Neural progenitor cell (in vitro differentiated cells): ENCODE results near the gene KIF11. TPM values are rescaled to one million over a fixed set of nuclear protein-coding genes. Genes with fewer than 3 reads are reported as not detected.

Experiments
- DNase-seq: peaks from one replicate; pipeline ENCODE4 v3.0.0-alpha.2; 2016; ENCODE audit warnings: low spot score
- H2AFZ ChIP-seq: fragments of 200-600 bp; sonication (generic); replicated peaks from 2 replicates; pipeline ENCODE4 v1.6.1; 2016; ENCODE audit warnings: antibody characterized with exemption
- H3F3A ChIP-seq: fragments of 200-600 bp; sonication (generic); 2 replicates; pipeline ENCODE4 v1.6.1; 2016; ENCODE audit warnings: antibody characterized with exemption, low read depth
- H3K27ac ChIP-seq: fragments of 200-600 bp; sonication (generic); 2 replicates; pipeline ENCODE4 v1.5.1; 2016; ENCODE audit warnings: mild to moderate bottlenecking
- H3K27me3 ChIP-seq: fragments of 200-600 bp; sonication (generic); 2 replicates; pipeline ENCODE4 v1.6.1; 2016; ENCODE audit warnings: mild to moderate bottlenecking, moderate library complexity
- H3K36me3 ChIP-seq: fragments of 200-600 bp; sonication (generic); 2 replicates; pipeline ENCODE4 v1.5.1; 2016
- H3K4me1 ChIP-seq: fragments of 200-600 bp; sonication (generic); 2 replicates; pipeline ENCODE4 v1.6.1; 2016; ENCODE audit warnings: mixed run types
- H3K4me2 ChIP-seq: fragments of 200-600 bp; sonication (generic); 2 replicates; pipeline ENCODE4 v1.6.1; 2016
- H3K4me3 ChIP-seq: fragments of 200-600 bp; sonication (generic); 2 replicates; pipeline ENCODE4 v1.5.1; 2016
- H3K79me2 ChIP-seq: fragments of 200-600 bp; sonication (generic); 2 replicates; pipeline ENCODE4 v1.6.1; 2016; ENCODE audit warnings: low read depth
- H3K9ac ChIP-seq: fragments of 200-600 bp; sonication (generic); 2 replicates; pipeline ENCODE4 v1.6.1; 2016
- H3K9me3 ChIP-seq: fragments of 200-600 bp; sonication (generic); 2 replicates; pipeline ENCODE4 v1.5.1; 2016; ENCODE audit warnings: low read depth
- H4K20me1 ChIP-seq: fragments of 200-600 bp; sonication (generic); 2 replicates; pipeline ENCODE4 v1.6.1; 2016; ENCODE audit warnings: low read depth
- H3K27ac Mint-ChIP-seq: 3 replicates; pipeline ENCODE4 v1.8.0; 2021; ENCODE audit warnings: mixed read lengths
- H3K27me3 Mint-ChIP-seq: 2 replicates; pipeline ENCODE4 v1.8.0; 2022; ENCODE audit warnings: low read depth, mild to moderate bottlenecking, inconsistent platforms, moderate library complexity, mixed read lengths; ENCODE audit not compliant: insufficient read depth
- H3K36me3 Mint-ChIP-seq: 3 replicates; pipeline ENCODE4 v1.8.0; 2021; ENCODE audit warnings: mixed read lengths
- H3K4me1 Mint-ChIP-seq: 3 replicates; pipeline ENCODE4 v1.8.0; 2021; ENCODE audit warnings: mixed read lengths
- H3K4me3 Mint-ChIP-seq: 3 replicates; pipeline ENCODE4 v1.8.0; 2021; ENCODE audit warnings: mild to moderate bottlenecking, moderate library complexity, mixed read lengths
- H3K9me3 Mint-ChIP-seq: 3 replicates; pipeline ENCODE4 v1.8.0; 2020; ENCODE audit warnings: mixed read lengths
- CTCF ChIP-seq: fragments of 200-600 bp; sonication (generic); IDR thresholded peaks from 2 replicates; pipeline ENCODE4 v1.5.1; 2017; ENCODE audit warnings: antibody characterized with exemption, mild to moderate bottlenecking
- EZH2 ChIP-seq: fragments of 200-600 bp; sonication (generic); IDR thresholded peaks from 2 replicates; pipeline ENCODE4 v1.6.1; 2017; ENCODE audit warnings: antibody characterized with exemption, mild to moderate bottlenecking, moderate library complexity
- EZH2phosphoT487 ChIP-seq: fragments of 200-600 bp; sonication (generic); IDR thresholded peaks from 2 replicates; pipeline ENCODE4 v1.6.1; 2017; ENCODE audit warnings: antibody characterized with exemption
- total RNA-seq: library from RNA; depleted of rRNA; stranded (reverse); fragments of >200 nt; gene quantifications from 2 replicates; pipeline ENCODE4 v1.2.3, GENCODE V29; 2015; ENCODE audit warnings: low replicate concordance

Gene KIF11
- total RNA-seq, 1 donor from 2014 or later: 128 TPM

GRCh38 chr10:92693534-92693893, 100.6 kb downstream of the KIF11 start:
- TF ChIP-seq CTCF (no peak), EZH2 (no peak), EZH2phosphoT487 (no peak)
- Histone ChIP-seq H3K36me3 (no peaks in the 10 kb centered on the region), H3K79me2 (no peaks in the 10 kb centered on the region), H3K4me2 (no peak overlapping the region), H3K4me1 (peaks cover 8% of the 10 kb centered on the region), H3K9me3 (no peaks in the 10 kb centered on the region), H3K27me3 (peaks cover 100% of the 10 kb centered on the region), H3K27ac (no peak overlapping the region), H2AFZ (no peak overlapping the region), H3K9ac (no peak overlapping the region), H3F3A (peaks cover 44% of the 10 kb centered on the region), H4K20me1 (peaks cover 67% of the 10 kb centered on the region), H3K4me3 (no peak overlapping the region)
- peaks cover 84% of the 10 kb centered on the region for H3K27me3 Mint-ChIP-seq
- no peak for DNase-seq
- no peak overlapping the region for H3K4me3 Mint-ChIP-seq
- H3K27ac Mint-ChIP-seq: no peak overlapping the region
- no peaks in the 10 kb centered on the region for H3K36me3 Mint-ChIP-seq
- peaks cover 20% of the 10 kb centered on the region for H3K4me1 Mint-ChIP-seq
- peaks cover 4% of the 10 kb centered on the region for H3K9me3 Mint-ChIP-seq

- Histone ChIP-seq H3K79me2 (no peaks in the 10 kb centered on the region), H3K9ac (no peak overlapping the region), H2AFZ (no peak overlapping the region), H3K36me3 (no peaks in the 10 kb centered on the region), H3K9me3 (no peaks in the 10 kb centered on the region), H3K4me2 (peak overlapping the region; percentile 74), H3K4me3 (peak overlapping the region; percentile 40), H3F3A (peaks cover 25% of the 10 kb centered on the region), H3K27ac (no peak overlapping the region), H4K20me1 (peaks cover 48% of the 10 kb centered on the region), H3K4me1 (peaks cover 8% of the 10 kb centered on the region), H3K27me3 (peaks cover 100% of the 10 kb centered on the region)
- peaks cover 18% of the 10 kb centered on the region for H3K4me1 Mint-ChIP-seq
- H3K27me3 Mint-ChIP-seq: peaks cover 80% of the 10 kb centered on the region
- peak overlapping the region; percentile 60 for H3K4me3 Mint-ChIP-seq
- no peaks in the 10 kb centered on the region for H3K36me3 Mint-ChIP-seq
- TF ChIP-seq EZH2 (peak; percentile 83), EZH2phosphoT487 (peak; percentile 86), CTCF (no peak)
- H3K27ac Mint-ChIP-seq: no peak overlapping the region
- H3K9me3 Mint-ChIP-seq: no peaks in the 10 kb centered on the region
- peak; percentile 65 for DNase-seq
Observed at GRCh38 chr10:92695679-92696605, 103.0 kb downstream of the KIF11 start.

DNA sequence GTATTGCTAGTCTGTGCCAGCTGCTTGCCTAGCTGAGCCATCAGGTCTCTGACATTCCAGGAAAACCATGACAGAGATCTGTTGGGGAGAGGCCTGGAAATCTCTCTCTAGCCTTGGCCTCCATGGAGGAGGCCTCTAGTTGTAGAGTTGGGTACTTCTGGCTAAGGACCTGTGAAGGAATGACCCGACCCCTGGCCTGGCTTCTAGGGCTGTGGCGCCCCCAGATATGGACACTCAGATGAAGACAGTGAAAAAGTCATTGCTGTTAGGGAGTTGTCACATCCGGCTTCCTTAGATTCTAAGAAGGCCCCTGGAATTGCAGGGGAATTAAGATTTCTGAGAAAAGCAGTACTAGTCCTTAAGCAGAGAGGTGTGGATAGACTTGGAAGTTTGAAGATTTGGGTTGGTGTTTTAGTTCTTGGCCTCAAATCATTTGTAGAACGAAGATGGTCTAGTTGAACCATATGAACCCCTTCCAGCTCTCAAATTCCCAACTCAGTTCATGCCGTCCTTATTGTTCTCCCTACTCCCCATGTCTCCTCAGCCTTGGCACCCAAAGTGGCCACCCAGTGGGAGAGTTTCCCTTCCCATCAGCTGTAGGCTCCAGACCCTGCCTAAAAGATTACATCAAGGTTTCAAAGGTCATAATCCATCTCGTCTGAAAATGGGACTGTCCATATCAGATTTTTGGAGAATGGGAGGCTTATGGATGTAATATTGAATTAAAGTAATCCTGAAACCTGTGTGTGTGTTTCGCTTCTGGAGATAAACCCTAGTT, 103.9 kb downstream of the KIF11 start:
- H3K79me2 ChIP-seq: no peaks in the 10 kb centered on the region
- peaks cover 41% of the 10 kb centered on the region for H4K20me1 ChIP-seq
- peak; percentile 6 for DNase-seq
- H3K36me3 Mint-ChIP-seq: no peaks in the 10 kb centered on the region
- H2AFZ ChIP-seq: no peak overlapping the region
- peaks cover 17% of the 10 kb centered on the region for H3F3A ChIP-seq
- no peak overlapping the region for H3K27ac Mint-ChIP-seq
- no peak overlapping the region for H3K9ac ChIP-seq
- H3K4me2 ChIP-seq: no peak overlapping the region
- peaks cover 73% of the 10 kb centered on the region for H3K27me3 Mint-ChIP-seq
- H3K4me1 ChIP-seq: peaks cover 2% of the 10 kb centered on the region
- H3K4me1 Mint-ChIP-seq: peaks cover 17% of the 10 kb centered on the region
- H3K27ac ChIP-seq: no peak overlapping the region
- H3K9me3 Mint-ChIP-seq: no peaks in the 10 kb centered on the region
- no peak overlapping the region for H3K4me3 Mint-ChIP-seq
- H3K27me3 ChIP-seq: peaks cover 100% of the 10 kb centered on the region
- H3K4me3 ChIP-seq: no peak overlapping the region
- H3K36me3 ChIP-seq: no peaks in the 10 kb centered on the region
- no peak for TF ChIP-seq EZH2
- TF ChIP-seq EZH2phosphoT487: no peak
- no peak for TF ChIP-seq CTCF
- H3K9me3 ChIP-seq: no peaks in the 10 kb centered on the region
